Vagina (tissue), 2 donors: ENCODE measurements around the gene SAMD3.

Experiments used
- CTCF ChIP-seq, 3 experiments: fragments of 450-650 bp in 2 of 3; fragments of 200-600 bp in 1 of 3; sonication (generic) in 1 of 3; IDR thresholded peaks; one replicate each; pipeline ENCODE4 v1.5.1; 2017 to 2019; ENCODE audit warnings: antibody characterized with exemption in 3 of 3, mild to moderate bottlenecking in 2 of 3, moderate library complexity in 2 of 3
- POLR2A ChIP-seq, 2 donors: fragments of 450-650 bp; IDR thresholded peaks; one replicate each; pipeline ENCODE4 v1.6.1; 2017; ENCODE audit warnings: antibody characterized with exemption in 2 of 2, mild to moderate bottlenecking in 2 of 2, moderate library complexity in 2 of 2
- POLR2AphosphoS5 ChIP-seq, 2 donors: sonication (generic); formaldehyde crosslinking; IDR thresholded peaks; one replicate each; pipeline ENCODE4 v1.9.0; 2017; ENCODE audit warnings: antibody characterized with exemption in 2 of 2, mild to moderate bottlenecking in 2 of 2, low read depth in 1 of 2; ENCODE audit not compliant: insufficient read depth in 1 of 2

- no peak for TF ChIP-seq POLR2AphosphoS5 (IDR thresholded peaks at IDR 0.05; ENCODE audit: insufficient read depth in 1 of 2, low read depth in 1 of 2)
- TF ChIP-seq CTCF (IDR thresholded peaks at IDR 0.05), result no peak
- TF ChIP-seq POLR2A (IDR thresholded peaks at IDR 0.05), result no peak
Measured at GRCh38 chr6:130115036-130115435, 107.7 kb downstream of the SAMD3 start.
